ENCODE results near the gene OTOA. TPM values are rescaled to one million over a fixed set of nuclear protein-coding genes. Genes with fewer than 3 reads are reported as not detected.
A peak's percentile ranks its signal among the peaks of the same experiment; 100 is the strongest.
"Not testable (repeated sequence)": the region's sequence is repeated elsewhere in the genome, so short reads cannot be mapped to it uniquely, and the experiment has no call there.

OTOA gene
- total RNA-seq, 1 donor from 2014 or later, result 0.04 TPM

GRCh38 chr16:21680714-21681113 lies 16.9 kb downstream of the OTOA start:
- not testable (repeated sequence) for ATAC-seq

- no peak for ATAC-seq
Measured at GRCh38 chr16:21683184-21683583, 19.4 kb downstream of the OTOA start.

- ATAC-seq, result no peak
Measured at GRCh38 chr16:21684199-21684598, 20.4 kb downstream of the OTOA start.

GRCh38 chr16:21685034-21685455 lies 21.3 kb downstream of the OTOA start:
- no peak for ATAC-seq

GRCh38 chr16:21689107-21689506 lies 25.3 kb downstream of the OTOA start:
- no peak for ATAC-seq

GRCh38 chr16:21690967-21691366 lies 27.2 kb downstream of the OTOA start:
- ATAC-seq, result not testable (repeated sequence)

- ATAC-seq, result no peak
Measured at GRCh38 chr16:21694609-21695008, 30.8 kb downstream of the OTOA start.

- no peak for ATAC-seq
Measured at GRCh38 chr16:21697032-21697431, 33.3 kb downstream of the OTOA start.

- no peak for ATAC-seq
Measured at GRCh38 chr16:21698169-21699032, 34.6 kb downstream of the OTOA start.

GRCh38 chr16:21701271-21701670 lies 37.5 kb downstream of the OTOA start:
- no peak for ATAC-seq

- ATAC-seq, result no peak
Measured at GRCh38 chr16:21702276-21702675, 38.5 kb downstream of the OTOA start.

- ATAC-seq, result no peak
Measured at GRCh38 chr16:21703156-21703555, 39.4 kb downstream of the OTOA start.

- ATAC-seq, result peak; percentile 63
Measured at GRCh38 chr16:21703589-21704174, 39.9 kb downstream of the OTOA start.

- ATAC-seq, result no peak
Measured at GRCh38 chr16:21704266-21704665, 40.5 kb downstream of the OTOA start.

GRCh38 chr16:21704733-21705132 lies 41.0 kb downstream of the OTOA start:
- ATAC-seq, result no peak

- peak; percentile 73 for ATAC-seq
Measured at GRCh38 chr16:21708533-21709115, 44.9 kb downstream of the OTOA start.

- ATAC-seq, result no peak
Measured at GRCh38 chr16:21710938-21711337, 47.2 kb downstream of the OTOA start.

- no peak for ATAC-seq
Measured at GRCh38 chr16:21713549-21714368, 50.0 kb downstream of the OTOA start.

GRCh38 chr16:21714369-21714618 lies 50.5 kb downstream of the OTOA start:
- not testable (repeated sequence) for ATAC-seq

- no peak for ATAC-seq
Measured at GRCh38 chr16:21717608-21718007, 53.8 kb downstream of the OTOA start.

GRCh38 chr16:21719283-21719682 lies 55.5 kb downstream of the OTOA start:
- ATAC-seq, result no peak

GRCh38 chr16:21720533-21720932 lies 56.8 kb downstream of the OTOA start:
- no peak for ATAC-seq
